ENCODE measurements around the gene HEPACAM2.

HEPACAM2 gene

GRCh38 chr7:93219868-93220267 lies 6.4 kb downstream of the HEPACAM2 start:
- H3K36me3 ChIP-seq (ENCODE audit: control insufficient read depth, insufficient read depth, low read length) = no peaks in the 10 kb centered on the region
- no peak for DNase-seq (ENCODE audit: extremely low read depth, insufficient read length)
- H3K4me3 ChIP-seq (replicated peaks; ENCODE audit: low read depth, low read length) = no peak overlapping the region
- TF ChIP-seq CTCF (IDR thresholded peaks at IDR 0.05; ENCODE audit: insufficient read depth, low read length, poor library complexity, severe bottlenecking) = no peak
- H3K27me3 ChIP-seq (replicated peaks; ENCODE audit: control insufficient read depth, insufficient read depth, low read length) = no peaks in the 10 kb centered on the region

DNA sequence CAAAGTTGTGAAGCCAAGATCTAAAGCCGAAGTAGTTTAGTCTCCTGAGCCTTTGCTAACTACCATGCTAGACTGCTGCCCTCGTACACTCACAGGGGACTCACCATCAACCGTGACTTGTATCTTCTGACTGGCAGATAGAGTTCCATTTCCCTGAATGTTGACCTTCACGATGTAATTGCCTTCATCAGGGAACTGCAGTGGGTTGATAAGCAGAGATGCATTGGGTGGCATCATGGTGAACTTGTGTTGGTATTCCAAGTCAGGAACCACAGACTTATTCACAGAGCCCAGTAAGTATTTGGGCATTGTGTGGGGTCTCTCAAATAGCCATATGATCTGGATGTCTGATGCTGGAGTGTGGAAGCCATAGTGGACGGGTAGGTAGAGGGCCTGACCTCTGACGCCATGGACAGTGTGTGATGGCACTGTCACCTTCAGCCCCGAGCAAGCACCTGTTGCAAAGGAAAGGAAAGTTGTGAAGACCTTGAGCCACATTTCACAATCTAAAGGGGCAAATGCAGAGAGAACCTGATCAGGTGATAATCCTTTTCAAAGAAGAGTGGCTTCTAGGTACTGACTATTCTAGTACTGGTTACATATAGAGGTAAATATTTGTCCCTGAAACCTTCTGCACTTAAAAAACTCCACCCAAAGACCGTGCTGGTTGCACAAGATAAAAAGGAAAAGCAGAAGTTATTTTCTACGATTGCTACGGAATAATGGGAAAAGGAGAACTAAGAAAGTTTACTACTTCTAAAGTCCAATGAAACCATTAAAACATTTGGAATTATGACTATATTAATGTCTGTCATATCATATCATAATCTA lies 7.1 kb downstream of the HEPACAM2 start:
- DNase-seq (ENCODE audit: extremely low read depth, insufficient read length) = no peak
- Histone ChIP-seq H3K4me3 (replicated peaks; ENCODE audit: low read depth, low read length) (no peak overlapping the region), H3K36me3 (ENCODE audit: control insufficient read depth, insufficient read depth, low read length) (no peaks in the 10 kb centered on the region), H3K27me3 (replicated peaks; ENCODE audit: control insufficient read depth, insufficient read depth, low read length) (no peaks in the 10 kb centered on the region)
- no peak for TF ChIP-seq CTCF (IDR thresholded peaks at IDR 0.05; ENCODE audit: insufficient read depth, low read length, poor library complexity, severe bottlenecking)

- no peaks in the 10 kb centered on the region for H3K27me3 ChIP-seq (replicated peaks; ENCODE audit: control insufficient read depth, insufficient read depth, low read length)
- no peaks in the 10 kb centered on the region for H3K36me3 ChIP-seq (ENCODE audit: control insufficient read depth, insufficient read depth, low read length)
- DNase-seq (ENCODE audit: extremely low read depth, insufficient read length) = no peak
- H3K4me3 ChIP-seq (replicated peaks; ENCODE audit: low read depth, low read length) = no peak overlapping the region
- TF ChIP-seq CTCF (IDR thresholded peaks at IDR 0.05; ENCODE audit: insufficient read depth, low read length, poor library complexity, severe bottlenecking) = no peak
These were observed 13.4 kb downstream of the HEPACAM2 start for GRCh38 chr7:93212881-93213280.

DNA sequence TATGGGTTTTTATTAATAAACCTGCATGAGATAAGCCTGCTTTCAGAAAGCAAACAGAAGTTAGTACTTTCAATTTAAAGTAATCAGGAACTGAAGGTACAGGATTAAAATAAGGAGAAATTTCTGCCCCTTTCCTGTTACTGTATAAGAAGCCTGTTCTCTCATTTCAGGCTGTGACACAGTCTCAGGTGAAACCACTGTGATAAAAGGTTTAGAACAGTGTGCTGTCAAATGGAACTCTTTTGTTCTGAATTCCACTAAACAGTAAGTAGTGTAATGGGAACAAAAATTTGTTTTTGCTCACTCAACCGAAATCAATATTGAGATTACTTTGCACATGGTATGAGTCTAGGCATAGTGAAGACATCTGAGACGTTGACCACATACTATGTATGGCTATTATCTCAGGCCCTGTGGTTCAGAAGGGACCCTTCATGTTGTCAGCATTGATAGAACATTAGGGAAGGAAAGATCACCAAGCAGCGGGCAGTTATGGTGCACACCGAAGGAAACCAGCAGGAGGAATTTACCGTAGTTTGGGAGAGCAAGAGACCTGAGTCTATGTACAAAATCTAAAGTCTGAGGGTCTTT lies 14.9 kb downstream of the HEPACAM2 start:
- Histone ChIP-seq H3K4me3 (replicated peaks; ENCODE audit: low read depth, low read length) (no peak overlapping the region), H3K27me3 (replicated peaks; ENCODE audit: control insufficient read depth, insufficient read depth, low read length) (no peaks in the 10 kb centered on the region), H3K36me3 (ENCODE audit: control insufficient read depth, insufficient read depth, low read length) (no peaks in the 10 kb centered on the region)
- TF ChIP-seq CTCF (IDR thresholded peaks at IDR 0.05; ENCODE audit: insufficient read depth, low read length, poor library complexity, severe bottlenecking) = no peak
- DNase-seq (ENCODE audit: extremely low read depth, insufficient read length) = no peak

- TF ChIP-seq CTCF (IDR thresholded peaks at IDR 0.05; ENCODE audit: insufficient read depth, low read length, poor library complexity, severe bottlenecking) = no peak
- Histone ChIP-seq H3K36me3 (ENCODE audit: control insufficient read depth, insufficient read depth, low read length) (no peaks in the 10 kb centered on the region), H3K27me3 (replicated peaks; ENCODE audit: control insufficient read depth, insufficient read depth, low read length) (no peaks in the 10 kb centered on the region; the same call in 1 of the 2 replicates), H3K4me3 (replicated peaks; ENCODE audit: low read depth, low read length) (no peak overlapping the region)
- DNase-seq (ENCODE audit: extremely low read depth, insufficient read length) = no peak
These were observed 21.2 kb downstream of the HEPACAM2 start for GRCh38 chr7:93205046-93205445.
